Measurements from ENCODE around the gene BICC1.
"Not testable (repeated sequence)": the region's sequence is repeated elsewhere in the genome, so short reads cannot be mapped to it uniquely, and the experiment has no call there.

The BICC1 gene

GRCh38 chr10:58593008-58593407, 80.3 kb downstream of the BICC1 start:
- no peak for DNase-seq (ENCODE audit: extremely low read depth in 1 of 2, low read depth in 1 of 2)

- not testable (repeated sequence) for DNase-seq (ENCODE audit: extremely low read depth in 1 of 2, low read depth in 1 of 2)
Measured at GRCh38 chr10:58597211-58597610, 84.5 kb downstream of the BICC1 start.

- DNase-seq (ENCODE audit: extremely low read depth in 1 of 2, low read depth in 1 of 2): no peak
Measured at GRCh38 chr10:58599927-58600553, 87.4 kb downstream of the BICC1 start.

GRCh38 chr10:58608351-58608750, 95.7 kb downstream of the BICC1 start:
- DNase-seq (ENCODE audit: extremely low read depth in 1 of 2, low read depth in 1 of 2): no peak

GRCh38 chr10:58608826-58609531, 96.3 kb downstream of the BICC1 start:
- DNase-seq (ENCODE audit: extremely low read depth in 1 of 2, low read depth in 1 of 2): no peak

- no peak for DNase-seq (ENCODE audit: extremely low read depth in 1 of 2, low read depth in 1 of 2)
Measured at GRCh38 chr10:58609532-58610150, 97.0 kb downstream of the BICC1 start.

GRCh38 chr10:58615237-58615935, 102.7 kb downstream of the BICC1 start:
- DNase-seq (ENCODE audit: extremely low read depth in 1 of 2, low read depth in 1 of 2): no peak

- no peak for DNase-seq (ENCODE audit: extremely low read depth in 1 of 2, low read depth in 1 of 2)
Measured at GRCh38 chr10:58618158-58618676, 105.5 kb downstream of the BICC1 start.

- DNase-seq (ENCODE audit: extremely low read depth in 1 of 2, low read depth in 1 of 2): no peak
Measured at GRCh38 chr10:58621379-58622077, 108.9 kb downstream of the BICC1 start.

GRCh38 chr10:58622246-58622645, 109.6 kb downstream of the BICC1 start:
- DNase-seq (ENCODE audit: extremely low read depth in 1 of 2, low read depth in 1 of 2): no peak

- no peak for DNase-seq (ENCODE audit: extremely low read depth in 1 of 2, low read depth in 1 of 2)
Measured at GRCh38 chr10:58625070-58625469, 112.4 kb downstream of the BICC1 start.

- DNase-seq (ENCODE audit: extremely low read depth in 1 of 2, low read depth in 1 of 2): no peak
Measured at GRCh38 chr10:58627392-58627791, 114.7 kb downstream of the BICC1 start.

- DNase-seq (ENCODE audit: extremely low read depth in 1 of 2, low read depth in 1 of 2): no peak
Measured at GRCh38 chr10:58631715-58632114, 119.0 kb downstream of the BICC1 start.

- no peak for DNase-seq (ENCODE audit: extremely low read depth in 1 of 2, low read depth in 1 of 2)
Measured at GRCh38 chr10:58632216-58632615, 119.5 kb downstream of the BICC1 start.

GRCh38 chr10:58637352-58637751, 124.7 kb downstream of the BICC1 start:
- no peak for DNase-seq (ENCODE audit: extremely low read depth in 1 of 2, low read depth in 1 of 2)

- no peak for DNase-seq (ENCODE audit: extremely low read depth in 1 of 2, low read depth in 1 of 2)
Measured at GRCh38 chr10:58638388-58638787, 125.7 kb downstream of the BICC1 start.

GRCh38 chr10:58641095-58641531, 128.4 kb downstream of the BICC1 start:
- no peak for DNase-seq (ENCODE audit: extremely low read depth in 1 of 2, low read depth in 1 of 2)

GRCh38 chr10:58641708-58642107, 129.0 kb downstream of the BICC1 start:
- no peak for DNase-seq (ENCODE audit: extremely low read depth in 1 of 2, low read depth in 1 of 2)

GRCh38 chr10:58642283-58642682, 129.6 kb downstream of the BICC1 start:
- DNase-seq (ENCODE audit: extremely low read depth in 1 of 2, low read depth in 1 of 2): no peak

GRCh38 chr10:58642916-58643428, 130.3 kb downstream of the BICC1 start:
- DNase-seq (ENCODE audit: extremely low read depth in 1 of 2, low read depth in 1 of 2): no peak

Measured in stimulated activated CD8-positive, alpha-beta memory T cell treated with anti-CD3 and anti-CD28 coated beads, Interleukin-7, amount 100 ng/mL, for 48 hours (primary cell).